ENCODE measurements around the gene PDE3B. TPM values are rescaled to one million over a fixed set of nuclear protein-coding genes. Genes with fewer than 3 reads are reported as not detected.
A peak's percentile ranks its signal among the peaks of the same experiment; 100 is the strongest.

Gene PDE3B
- total RNA-seq, 1 donor from 2014 or later: 0.17 TPM

DNA sequence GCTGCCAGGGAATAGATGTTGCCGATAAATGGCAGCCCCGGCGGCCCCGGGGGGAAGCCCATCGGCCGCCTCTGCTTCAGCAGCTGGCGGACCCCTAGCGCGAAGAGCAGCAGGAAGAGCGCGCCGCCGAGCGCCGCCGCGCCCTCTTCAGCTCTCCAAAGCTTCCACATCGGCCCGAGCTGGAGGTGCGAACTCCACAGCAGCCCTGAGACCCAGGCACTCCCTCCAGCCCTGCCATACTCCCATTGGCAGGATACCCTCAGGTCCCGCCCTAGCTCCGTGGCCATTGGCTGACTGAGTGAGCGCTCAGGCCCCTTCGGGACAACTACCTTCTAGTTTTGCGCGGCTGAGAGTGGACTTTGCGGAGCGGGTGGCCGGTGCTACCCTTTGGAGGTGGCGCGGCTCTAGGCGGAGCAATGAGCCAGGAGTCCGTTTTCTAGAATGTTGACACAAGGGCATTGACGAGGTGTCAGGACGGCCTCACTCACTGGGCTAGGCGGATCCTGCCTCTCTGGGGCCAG is 248.5 kb downstream of the PDE3B start, which contains the start of gene CYP2R1:
Gene CYP2R1 (minus strand): TSS at position 196 of the 521 bp plus-strand sequence. CDS start 26 bp downstream, at position 170.
- DNase-seq: peak; percentile 98

DNA sequence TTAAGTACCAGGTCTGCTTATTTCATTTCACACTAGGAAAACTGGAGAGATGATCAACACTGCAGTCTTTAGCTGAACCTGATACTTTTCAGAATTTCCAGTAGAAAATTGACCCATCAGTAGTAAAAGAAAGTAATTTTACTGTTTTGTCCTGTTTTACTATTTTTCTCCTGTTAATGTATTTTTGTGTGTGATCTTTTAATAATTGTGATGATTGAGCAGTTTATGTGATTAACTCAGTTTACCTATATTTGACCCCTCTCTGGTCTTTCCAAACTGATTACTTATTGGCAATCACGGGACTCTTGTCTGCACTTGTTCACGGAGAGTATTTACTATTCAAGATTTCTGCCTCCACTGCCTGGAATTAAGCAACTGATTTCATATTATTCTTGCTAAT is 249.0 kb downstream of the PDE3B start:
- no peak for DNase-seq

GRCh38 chr11:14894657-14895598 is 251.3 kb downstream of the PDE3B start:
- peak; percentile 63 for DNase-seq

GRCh38 chr11:14898355-14898754 is 254.8 kb downstream of the PDE3B start:
- no peak for DNase-seq

- DNase-seq: no peak
Measured at GRCh38 chr11:14898906-14899305, 255.3 kb downstream of the PDE3B start.

- DNase-seq: peak; percentile 84
Measured at GRCh38 chr11:14902650-14903350, 259.2 kb downstream of the PDE3B start.

DNA sequence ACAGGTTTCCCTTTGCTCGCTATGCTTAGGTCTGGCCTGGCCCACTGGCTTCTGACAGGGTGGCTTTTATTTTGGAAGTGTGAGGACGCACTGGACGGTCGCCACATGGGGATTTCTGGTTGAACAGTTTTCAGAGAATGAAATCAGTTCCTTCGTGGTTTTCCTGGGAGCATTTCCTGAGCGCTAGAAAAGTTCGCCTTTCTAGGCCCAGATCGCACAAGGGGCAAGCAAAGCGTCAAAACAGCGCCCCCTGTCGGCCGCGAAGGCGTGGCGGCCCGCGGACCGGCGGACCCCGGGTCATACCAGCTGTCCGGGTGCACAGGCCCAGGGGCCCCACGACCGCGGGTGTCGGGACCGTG is 261.1 kb downstream of the PDE3B start:
- DNase-seq: peak; percentile 64

DNA sequence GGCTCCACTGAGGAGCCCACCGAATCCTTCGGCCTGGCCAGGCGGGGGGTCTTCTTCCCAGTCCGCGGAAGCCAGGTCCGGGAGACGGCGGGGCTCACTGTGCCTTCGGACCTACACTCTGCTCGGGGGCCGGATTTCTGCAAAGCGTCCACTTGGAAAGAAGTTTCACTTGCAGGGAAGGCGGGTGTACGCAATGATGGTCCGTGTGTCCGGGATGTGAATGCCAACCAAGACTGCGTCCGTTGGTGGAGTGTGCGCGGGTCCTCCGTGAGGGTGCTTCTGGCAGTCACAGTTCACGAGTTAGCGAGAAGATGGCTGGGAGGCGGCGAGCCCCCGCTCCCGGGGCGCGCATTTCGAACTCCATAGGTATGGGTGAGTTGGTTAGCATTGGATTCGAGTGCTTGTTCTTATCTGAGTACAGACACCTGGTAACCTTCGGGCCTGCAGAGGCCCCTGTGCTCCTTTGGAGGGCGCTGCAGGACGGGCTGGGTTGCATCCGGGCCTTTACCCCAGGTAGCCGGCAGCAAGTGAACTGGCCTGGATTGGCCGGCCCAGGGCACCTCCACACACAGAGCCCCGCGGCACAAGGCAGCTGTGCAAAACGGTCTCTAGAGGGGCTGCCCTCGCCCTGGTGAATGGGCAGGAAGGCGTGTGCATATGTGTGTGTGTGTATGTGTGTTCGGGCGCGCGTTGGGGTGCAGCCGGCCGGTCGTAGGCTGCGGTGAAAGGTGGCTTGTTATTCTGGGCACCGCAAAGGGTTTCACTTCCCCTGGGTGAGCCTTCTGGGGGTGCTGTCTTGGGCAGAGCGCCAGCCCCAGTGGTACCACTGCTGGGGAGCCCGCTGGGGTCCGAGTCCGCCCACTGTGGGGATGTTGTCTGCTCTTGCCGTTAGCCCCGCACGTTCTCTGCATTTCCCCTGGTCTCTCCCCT is 261.8 kb downstream of the PDE3B start:
- DNase-seq: peak; percentile 52

DNA sequence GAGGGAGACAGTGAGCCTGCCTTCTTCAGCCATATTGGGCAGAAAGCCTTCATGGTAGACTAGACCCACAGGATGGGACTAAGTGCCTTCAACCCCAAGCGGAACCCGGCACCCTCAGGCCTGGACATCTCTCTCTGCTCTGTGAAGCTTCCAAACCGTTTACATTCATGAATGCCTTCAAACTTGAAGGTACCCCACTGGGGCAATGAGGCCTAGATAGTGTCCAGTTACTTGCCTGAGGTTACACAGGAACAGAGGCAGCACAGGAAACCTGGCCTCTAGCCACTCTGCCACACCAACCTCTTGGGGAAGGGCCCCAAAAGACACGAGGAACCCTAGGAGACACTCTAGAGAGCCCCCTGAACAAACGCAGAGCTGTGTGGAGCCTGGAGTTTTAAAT is 263.0 kb downstream of the PDE3B start:
- DNase-seq: no peak

DNA sequence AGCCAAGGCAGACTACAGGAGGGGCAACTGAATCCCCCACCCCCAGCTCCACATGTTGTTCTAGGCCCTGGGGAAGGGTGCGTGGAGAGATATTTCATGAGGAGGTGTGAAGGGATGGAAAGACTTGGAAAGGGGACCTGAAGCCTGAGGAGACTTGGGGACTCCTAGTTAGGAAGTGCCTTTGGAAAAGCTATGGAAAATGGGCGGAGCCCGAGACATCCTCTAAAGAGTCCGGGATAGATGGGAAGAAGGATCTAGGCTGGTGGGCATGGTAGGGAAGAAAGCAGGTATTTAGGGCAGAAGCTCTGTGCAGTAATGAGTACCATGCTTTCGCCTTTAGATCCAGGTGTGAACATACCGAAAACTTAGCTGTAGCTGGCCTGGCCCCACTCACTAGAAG is 263.4 kb downstream of the PDE3B start:
- no peak for DNase-seq

DNA sequence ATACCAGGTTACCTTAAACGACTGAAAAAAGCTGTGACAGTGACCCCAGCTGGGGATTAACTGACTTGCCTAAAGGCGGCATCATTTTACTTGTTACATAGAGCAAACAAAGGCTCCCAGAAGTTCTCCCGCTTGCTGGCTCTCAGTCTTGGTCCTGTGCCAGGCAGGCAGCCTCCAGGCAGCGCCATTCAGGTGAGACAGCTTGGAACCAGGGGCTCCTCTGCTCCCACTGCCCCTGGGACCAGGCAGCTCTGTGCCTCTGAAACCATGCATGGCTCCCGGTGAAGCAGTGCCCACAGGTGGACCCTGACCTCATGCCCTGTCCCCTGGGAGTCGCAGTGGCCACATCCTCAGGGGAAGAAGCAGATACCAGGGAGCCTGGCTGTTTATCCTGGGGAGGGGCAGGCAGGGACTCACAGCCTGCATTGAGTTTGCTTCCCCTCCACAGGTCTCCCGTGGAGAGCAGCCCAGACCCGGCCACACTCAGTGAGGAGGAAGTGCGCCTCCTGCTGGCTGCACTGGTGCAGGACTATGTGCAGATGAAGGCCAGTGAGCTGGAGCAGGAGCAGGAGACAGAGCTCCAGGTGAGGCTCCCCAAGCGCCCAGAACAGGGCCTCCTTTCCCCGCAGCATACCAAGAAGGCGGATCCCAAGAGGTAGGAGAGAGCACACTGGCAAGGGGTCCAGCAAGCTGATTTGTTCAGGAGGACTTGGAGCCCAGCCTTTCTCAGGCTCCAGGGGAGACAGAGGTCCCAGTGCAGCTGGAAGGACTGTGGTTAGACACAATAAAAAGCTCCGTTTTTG is 264.0 kb downstream of the PDE3B start:
- peak; percentile 79 for DNase-seq

DNA sequence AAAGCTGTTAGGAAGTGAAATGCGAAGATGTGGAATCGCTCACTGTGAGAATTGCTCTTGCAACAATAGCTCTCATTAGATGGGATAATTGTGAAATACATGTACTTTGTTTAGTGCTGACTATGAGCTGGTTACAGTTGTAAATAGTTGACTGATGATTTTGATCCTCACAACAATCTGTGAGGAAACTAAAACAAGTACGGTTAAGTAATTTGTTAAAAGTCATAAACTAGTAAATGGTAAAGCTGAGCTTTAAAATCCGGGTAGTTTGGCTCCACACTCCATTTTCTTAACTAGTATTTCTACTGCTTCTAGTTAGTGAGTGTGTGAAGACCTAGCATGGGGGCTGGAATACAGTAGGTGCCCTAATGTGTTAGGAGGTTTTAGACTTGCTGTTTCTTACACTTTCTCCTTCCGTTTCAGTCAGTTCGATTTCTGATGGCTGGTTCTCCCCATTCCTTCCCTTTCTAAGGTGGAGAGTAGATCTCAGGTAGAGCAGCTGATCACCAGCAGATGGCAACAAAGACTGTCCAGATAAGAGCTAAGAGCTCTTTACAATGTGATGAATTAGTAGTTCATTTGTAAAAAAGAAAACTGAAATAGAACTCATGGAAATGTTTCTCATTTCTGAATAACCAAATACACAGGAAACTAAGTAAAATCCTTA is 264.7 kb downstream of the PDE3B start:
- DNase-seq: peak; percentile 64

DNA sequence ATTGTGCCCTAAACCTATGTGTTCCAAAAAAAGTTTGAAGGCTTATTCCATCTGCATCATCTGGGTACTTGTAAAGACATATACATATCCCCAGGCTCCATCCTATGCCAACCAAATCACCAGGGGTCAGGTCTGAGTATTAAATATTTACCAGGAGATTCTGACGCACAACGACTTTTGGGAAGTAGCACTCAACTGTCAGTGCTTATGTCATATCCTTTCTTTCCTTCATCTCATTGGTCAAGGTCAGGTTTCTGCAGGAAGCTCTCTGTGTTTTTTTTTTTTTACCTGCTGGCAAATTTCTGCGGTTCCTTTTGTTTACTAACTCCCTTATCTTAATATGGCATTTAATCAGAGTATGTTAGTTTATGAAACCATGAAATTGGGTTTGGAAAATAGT is 270.9 kb downstream of the PDE3B start:
- no peak for DNase-seq

GRCh38 chr11:14916403-14916802 is 272.8 kb downstream of the PDE3B start:
- DNase-seq: no peak

Other genes starting within 250 kb of the PDE3B start
- 254 and 312 TPM in 2 replicates for gene COPB1, start 144.0 kb upstream of the PDE3B start, total RNA-seq
- 137 and 177 TPM in 2 replicates for gene PSMA1, start 123.4 kb upstream of the PDE3B start, total RNA-seq
- gene CYP2R1, start 248.4 kb downstream of the PDE3B start, total RNA-seq: 8.7 TPM in 2 replicates

All from dermis blood vessel endothelial cell (primary cell).